C4-2B (cell line): Measurements from ENCODE around the gene ZNF366.

ENCODE experiments used
- CTCF ChIP-seq: fragments of 450-650 bp; conservative IDR thresholded peaks from 2 replicates; pipeline ENCODE4 v1.5.1; 2017; ENCODE audit warnings: mild to moderate bottlenecking
- ZFX ChIP-seq: fragments of 450-650 bp; IDR thresholded peaks from 2 replicates; pipeline ENCODE4 v1.6.1; 2017

- no peak for TF ChIP-seq CTCF
- no peak for TF ChIP-seq ZFX
Observed at GRCh38 chr5:72489536-72489935, 17.7 kb downstream of the ZNF366 start.
